Vagina (tissue), 2 donors: ENCODE results near the gene ADAMTS17. TPM values are rescaled to one million over a fixed set of nuclear protein-coding genes. Genes with fewer than 3 reads are reported as not detected.
"Not testable (repeated sequence)": the region's sequence is repeated elsewhere in the genome, so short reads cannot be mapped to it uniquely, and the experiment has no call there.

Experiments
- DNase-seq, 2 donors: peaks; one replicate each; pipeline ENCODE4 v3.0.0-alpha.2; 2017; ENCODE audit errors: extremely low spot score in 2 of 2
- H3K27ac ChIP-seq: fragments of 200-600 bp; sonication (generic); one replicate; pipeline ENCODE4 v1.5.1; 2019
- H3K27me3 ChIP-seq: fragments of 200-600 bp; sonication (generic); one replicate; pipeline ENCODE4 v1.5.1; 2019
- H3K36me3 ChIP-seq, 2 donors: fragments of 200-600 bp; sonication (generic); one replicate each; pipeline ENCODE4 v1.5.1; 2017 to 2019
- H3K4me1 ChIP-seq: fragments of 200-600 bp; sonication (generic); one replicate; pipeline ENCODE4 v1.5.1; 2019
- H3K4me3 ChIP-seq, 2 donors: fragments of 200-600 bp; sonication (generic); 1 replicate in 1 of 2; 2 replicates in 1 of 2; pipeline ENCODE4 v1.5.1; 2016 to 2019
- H3K9me3 ChIP-seq: fragments of 200-600 bp; sonication (generic); one replicate; pipeline ENCODE4 v1.5.1; 2019
- POLR2A ChIP-seq, 2 donors: fragments of 450-650 bp; IDR thresholded peaks; one replicate each; pipeline ENCODE4 v1.6.1; 2017; ENCODE audit warnings: antibody characterized with exemption in 2 of 2, mild to moderate bottlenecking in 2 of 2, moderate library complexity in 2 of 2
- POLR2AphosphoS5 ChIP-seq, 2 donors: sonication (generic); formaldehyde crosslinking; IDR thresholded peaks; one replicate each; pipeline ENCODE4 v1.9.0; 2017; ENCODE audit warnings: antibody characterized with exemption in 2 of 2, mild to moderate bottlenecking in 2 of 2, low read depth in 1 of 2; ENCODE audit not compliant: insufficient read depth in 1 of 2
- intact Hi-C: fragments of 100-400 bp; cut with DNase I; formaldehyde crosslinking; loops from one replicate; pipeline ENCODE4 v1.15.1; 2023
- total RNA-seq: library from RNA; depleted of rRNA; stranded (reverse); fragments of >200 nt; gene quantifications from one replicate; pipeline ENCODE4 v1.2.3, GENCODE V29; 2016
- TF ChIP-seq, protein P1 (sequence below), 3 experiments: fragments of 450-650 bp in 2 of 3; fragments of 200-600 bp in 1 of 3; sonication (generic) in 1 of 3; IDR thresholded peaks; one replicate each; pipeline ENCODE4 v1.5.1; 2017 to 2019; ENCODE audit warnings: antibody characterized with exemption in 3 of 3, mild to moderate bottlenecking in 2 of 3, moderate library complexity in 2 of 3

Gene ADAMTS17
- total RNA-seq, 1 donor from 2014 or later = 16.0 TPM

GRCh38 chr15:99981839-99982658 is 359.7 kb downstream of the ADAMTS17 start:
- no peak for TF ChIP-seq POLR2AphosphoS5 (IDR thresholded peaks at IDR 0.05; ENCODE audit: insufficient read depth in 1 of 2, low read depth in 1 of 2)
- TF ChIP-seq, protein P1, sequence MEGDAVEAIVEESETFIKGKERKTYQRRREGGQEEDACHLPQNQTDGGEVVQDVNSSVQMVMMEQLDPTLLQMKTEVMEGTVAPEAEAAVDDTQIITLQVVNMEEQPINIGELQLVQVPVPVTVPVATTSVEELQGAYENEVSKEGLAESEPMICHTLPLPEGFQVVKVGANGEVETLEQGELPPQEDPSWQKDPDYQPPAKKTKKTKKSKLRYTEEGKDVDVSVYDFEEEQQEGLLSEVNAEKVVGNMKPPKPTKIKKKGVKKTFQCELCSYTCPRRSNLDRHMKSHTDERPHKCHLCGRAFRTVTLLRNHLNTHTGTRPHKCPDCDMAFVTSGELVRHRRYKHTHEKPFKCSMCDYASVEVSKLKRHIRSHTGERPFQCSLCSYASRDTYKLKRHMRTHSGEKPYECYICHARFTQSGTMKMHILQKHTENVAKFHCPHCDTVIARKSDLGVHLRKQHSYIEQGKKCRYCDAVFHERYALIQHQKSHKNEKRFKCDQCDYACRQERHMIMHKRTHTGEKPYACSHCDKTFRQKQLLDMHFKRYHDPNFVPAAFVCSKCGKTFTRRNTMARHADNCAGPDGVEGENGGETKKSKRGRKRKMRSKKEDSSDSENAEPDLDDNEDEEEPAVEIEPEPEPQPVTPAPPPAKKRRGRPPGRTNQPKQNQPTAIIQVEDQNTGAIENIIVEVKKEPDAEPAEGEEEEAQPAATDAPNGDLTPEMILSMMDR (IDR thresholded peaks at IDR 0.05) = no peak
- TF ChIP-seq POLR2A (IDR thresholded peaks at IDR 0.05) = no peak
- no peak overlapping the region for H3K27ac ChIP-seq
- intact Hi-C loops = no loop called here
- DNase-seq = no peak
- H3K9me3 ChIP-seq = no peaks in the 10 kb centered on the region
- no peaks in the 10 kb centered on the region for H3K4me1 ChIP-seq
- H3K36me3 ChIP-seq = no peaks in the 10 kb centered on the region
- H3K27me3 ChIP-seq = no peaks in the 10 kb centered on the region
- no peak overlapping the region for H3K4me3 ChIP-seq

- Histone ChIP-seq H3K27ac (no peak overlapping the region), H3K9me3 (no peaks in the 10 kb centered on the region), H3K4me1 (no peaks in the 10 kb centered on the region), H3K27me3 (no peaks in the 10 kb centered on the region), H3K36me3 (no peaks in the 10 kb centered on the region), H3K4me3 (no peak overlapping the region)
- no peak for DNase-seq
- intact Hi-C loops = no loop called here
- TF ChIP-seq, protein P1 (IDR thresholded peaks at IDR 0.05) = no peak
- TF ChIP-seq POLR2A (IDR thresholded peaks at IDR 0.05) (no peak), POLR2AphosphoS5 (IDR thresholded peaks at IDR 0.05; ENCODE audit: insufficient read depth in 1 of 2, low read depth in 1 of 2) (no peak)
Observed at GRCh38 chr15:99981191-99981647, 360.6 kb downstream of the ADAMTS17 start.

DNA sequence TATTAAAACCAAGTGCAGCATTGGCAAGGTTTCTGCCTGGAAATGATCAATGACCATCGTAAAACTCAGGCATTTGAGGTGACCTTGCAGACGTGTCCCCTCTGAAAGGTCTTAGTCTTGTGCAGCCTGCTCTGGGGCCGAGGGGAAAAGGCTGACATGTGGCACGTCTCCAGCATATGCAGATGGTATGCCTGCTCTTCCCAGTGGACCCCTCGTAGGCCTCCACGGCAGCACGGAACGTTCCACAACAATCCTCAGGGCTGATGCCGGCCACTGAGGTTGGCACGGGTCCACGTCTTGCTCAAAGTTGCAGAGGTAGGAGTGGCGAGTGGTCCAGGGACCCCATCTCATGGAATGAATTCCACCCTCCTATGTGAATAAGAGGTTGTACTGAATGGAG is 361.0 kb downstream of the ADAMTS17 start:
- H3K4me1 ChIP-seq = no peaks in the 10 kb centered on the region
- no peak for DNase-seq
- no peaks in the 10 kb centered on the region for H3K9me3 ChIP-seq
- H3K36me3 ChIP-seq = no peaks in the 10 kb centered on the region
- intact Hi-C loops = no loop called here
- no peak overlapping the region for H3K27ac ChIP-seq
- TF ChIP-seq, protein P1 (IDR thresholded peaks at IDR 0.05) = no peak
- no peak for TF ChIP-seq POLR2AphosphoS5 (IDR thresholded peaks at IDR 0.05; ENCODE audit: insufficient read depth in 1 of 2, low read depth in 1 of 2)
- TF ChIP-seq POLR2A (IDR thresholded peaks at IDR 0.05) = no peak
- H3K27me3 ChIP-seq = no peaks in the 10 kb centered on the region
- no peak overlapping the region for H3K4me3 ChIP-seq

- H3K36me3 ChIP-seq, H3K4me1 ChIP-seq, H3K27ac ChIP-seq, H3K27me3 ChIP-seq, DNase-seq, intact Hi-C loops, H3K4me3 ChIP-seq, H3K9me3 ChIP-seq: not testable (repeated sequence)
Observed at GRCh38 chr15:99979886-99980285, 361.9 kb downstream of the ADAMTS17 start.

DNA sequence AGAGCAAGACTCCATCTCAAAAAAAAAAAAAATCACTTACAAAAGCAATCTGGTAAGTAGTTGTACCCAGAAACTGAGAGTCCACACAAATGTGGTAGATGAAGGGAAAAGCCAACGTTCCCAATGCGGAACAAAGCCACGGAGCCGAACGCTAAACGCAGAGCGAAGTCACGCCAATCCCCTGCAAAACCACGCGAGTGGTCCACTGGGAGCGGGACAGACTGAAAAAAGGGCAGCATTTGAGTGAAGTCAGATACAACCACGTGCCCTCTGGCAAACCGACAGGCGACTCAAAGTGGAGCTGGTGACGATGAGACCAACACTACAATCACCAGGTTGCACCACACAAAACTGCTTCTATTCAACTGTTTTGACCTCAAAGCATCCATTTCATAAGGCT is 362.4 kb downstream of the ADAMTS17 start:
- H3K4me1 ChIP-seq = no peaks in the 10 kb centered on the region
- no peaks in the 10 kb centered on the region for H3K36me3 ChIP-seq

More for the DNA sequence above, 362.4 kb downstream of the ADAMTS17 start:
- intact Hi-C loops = no loop called here
- no peak overlapping the region for H3K4me3 ChIP-seq
- no peaks in the 10 kb centered on the region for H3K9me3 ChIP-seq
- TF ChIP-seq POLR2AphosphoS5 (IDR thresholded peaks at IDR 0.05; ENCODE audit: insufficient read depth in 1 of 2, low read depth in 1 of 2) (no peak), POLR2A (IDR thresholded peaks at IDR 0.05) (no peak)
- TF ChIP-seq, protein P1 (IDR thresholded peaks at IDR 0.05) = no peak
- no peak for DNase-seq
- no peak overlapping the region for H3K27ac ChIP-seq
- H3K27me3 ChIP-seq = no peaks in the 10 kb centered on the region
